ENCODE measurements around the gene MATN1.

MATN1 gene

GRCh38 chr1:30764396-30764795 is 41.0 kb upstream of the MATN1 start:
- no peaks in the 10 kb centered on the region for H3K79me2 ChIP-seq (ENCODE audit: control insufficient read depth, insufficient read depth, low read length, poor library complexity)
- no peak overlapping the region for H3K18ac ChIP-seq (ENCODE audit: low read length)
- no peak overlapping the region for H2AFZ ChIP-seq (ENCODE audit: insufficient read depth, low read length, poor library complexity)
- H3K9me3 ChIP-seq (ENCODE audit: insufficient read depth, low read depth, low read length): peaks cover 3% of the 10 kb centered on the region
- H3K79me1 ChIP-seq (ENCODE audit: low read length): peaks cover 13% of the 10 kb centered on the region
- no peaks in the 10 kb centered on the region for H3K27me3 ChIP-seq (ENCODE audit: insufficient read depth, low read length)
- no CpG with 5 or more reads among the region's 5 CpGs for WGBS (ENCODE audit: extremely low coverage, insufficient coverage, insufficient read length)
- no peak overlapping the region for H4K12ac ChIP-seq (ENCODE audit: low read depth, low read length)
- H3K14ac ChIP-seq (ENCODE audit: low read length): no peak overlapping the region
- no peaks in the 10 kb centered on the region for H3K36me3 ChIP-seq (ENCODE audit: control insufficient read depth in 1 of 2, insufficient read depth in 2 of 2, low read length in 2 of 2)
- peak overlapping the region; percentile 42 for H2BK12ac ChIP-seq (ENCODE audit: low read length)
- H3K27ac ChIP-seq (ENCODE audit: low read depth, low read length): no peak overlapping the region
- no peak overlapping the region for H3K4me3 ChIP-seq (ENCODE audit: low read depth, low read length)
- peak overlapping the region; percentile 50 for H4K91ac ChIP-seq (ENCODE audit: low read depth, low read length)
- no peak overlapping the region for H2AK5ac ChIP-seq (ENCODE audit: low read length)
- H3K4me2 ChIP-seq (ENCODE audit: low read length): no peak overlapping the region
- H3K4ac ChIP-seq (ENCODE audit: low read depth, low read length): no peak overlapping the region
- H2BK120ac ChIP-seq (ENCODE audit: insufficient read depth, low read length, poor library complexity): peak overlapping the region; percentile 57
- no peak overlapping the region for H4K8ac ChIP-seq (ENCODE audit: low read depth, low read length)
- H3K9ac ChIP-seq (ENCODE audit: low read length): no peak overlapping the region
- H3K23ac ChIP-seq (ENCODE audit: low read length): no peak overlapping the region
- H3K4me1 ChIP-seq (ENCODE audit: control insufficient read depth in 1 of 2, insufficient read depth in 2 of 2, low read length in 2 of 2): peaks cover 24% of the 10 kb centered on the region in 2 experiments
- peak; percentile 81 to 82 for DNase-seq
- no peak overlapping the region for H2BK5ac ChIP-seq (ENCODE audit: low read depth, low read length, poor library complexity)

- Histone ChIP-seq H3K79me1 (ENCODE audit: low read length) (peaks cover 13% of the 10 kb centered on the region), H4K12ac (ENCODE audit: low read depth, low read length) (no peak overlapping the region), H3K4me2 (ENCODE audit: low read length) (no peak overlapping the region), H2BK12ac (ENCODE audit: low read length) (peak overlapping the region; percentile 42), H3K27me3 (ENCODE audit: insufficient read depth, low read length) (no peaks in the 10 kb centered on the region), H3K14ac (ENCODE audit: low read length) (peak overlapping the region; percentile 34), H3K9ac (ENCODE audit: low read length) (no peak overlapping the region), H4K8ac (ENCODE audit: low read depth, low read length) (no peak overlapping the region), H2AFZ (ENCODE audit: insufficient read depth, low read length, poor library complexity) (no peak overlapping the region), H2BK5ac (ENCODE audit: low read depth, low read length, poor library complexity) (no peak overlapping the region), H3K79me2 (ENCODE audit: control insufficient read depth, insufficient read depth, low read length, poor library complexity) (no peaks in the 10 kb centered on the region), H3K4ac (ENCODE audit: low read depth, low read length) (no peak overlapping the region), H3K27ac (ENCODE audit: low read depth, low read length) (no peak overlapping the region), H3K4me3 (ENCODE audit: low read depth, low read length) (no peak overlapping the region), H3K4me1 (ENCODE audit: control insufficient read depth in 1 of 2, insufficient read depth in 2 of 2, low read length in 2 of 2) (peaks cover 24% of the 10 kb centered on the region in 2 experiments), H3K18ac (ENCODE audit: low read length) (peak overlapping the region; percentile 1), H3K23ac (ENCODE audit: low read length) (no peak overlapping the region), H4K91ac (ENCODE audit: low read depth, low read length) (peak overlapping the region; percentile 50), H2BK120ac (ENCODE audit: insufficient read depth, low read length, poor library complexity) (peak overlapping the region; percentile 57), H3K9me3 (ENCODE audit: insufficient read depth, low read depth, low read length) (peaks cover 3% of the 10 kb centered on the region), H3K36me3 (ENCODE audit: control insufficient read depth in 1 of 2, insufficient read depth in 2 of 2, low read length in 2 of 2) (no peaks in the 10 kb centered on the region), H2AK5ac (ENCODE audit: low read length) (peak overlapping the region; percentile 40)
- DNase-seq: no peak
- WGBS (ENCODE audit: extremely low coverage, insufficient coverage, insufficient read length): no CpG with 5 or more reads among the region's 10 CpGs
Measured at GRCh38 chr1:30763651-30764248, 40.4 kb upstream of the MATN1 start.

GRCh38 chr1:30762930-30763650 is 39.7 kb upstream of the MATN1 start:
- H2AFZ ChIP-seq (ENCODE audit: insufficient read depth, low read length, poor library complexity): no peak overlapping the region
- no peak overlapping the region for H4K12ac ChIP-seq (ENCODE audit: low read depth, low read length)
- no peak overlapping the region for H3K9ac ChIP-seq (ENCODE audit: low read length)
- no peak overlapping the region for H3K14ac ChIP-seq (ENCODE audit: low read length)
- H3K9me3 ChIP-seq (ENCODE audit: insufficient read depth, low read depth, low read length): peaks cover 3% of the 10 kb centered on the region
- no peak overlapping the region for H2AK5ac ChIP-seq (ENCODE audit: low read length)
- no peak overlapping the region for H2BK12ac ChIP-seq (ENCODE audit: low read length)
- H3K79me2 ChIP-seq (ENCODE audit: control insufficient read depth, insufficient read depth, low read length, poor library complexity): no peaks in the 10 kb centered on the region
- no peak overlapping the region for H3K27ac ChIP-seq (ENCODE audit: low read depth, low read length)
- DNase-seq: no peak
- no peak overlapping the region for H3K4me3 ChIP-seq (ENCODE audit: low read depth, low read length)
- H3K4ac ChIP-seq (ENCODE audit: low read depth, low read length): no peak overlapping the region
- no peak overlapping the region for H3K23ac ChIP-seq (ENCODE audit: low read length)
- no peaks in the 10 kb centered on the region for H3K27me3 ChIP-seq (ENCODE audit: insufficient read depth, low read length)
- no peak overlapping the region for H2BK120ac ChIP-seq (ENCODE audit: insufficient read depth, low read length, poor library complexity)
- H4K91ac ChIP-seq (ENCODE audit: low read depth, low read length): no peak overlapping the region
- peaks cover 24% of the 10 kb centered on the region in 2 experiments for H3K4me1 ChIP-seq (ENCODE audit: control insufficient read depth in 1 of 2, insufficient read depth in 2 of 2, low read length in 2 of 2)
- H3K4me2 ChIP-seq (ENCODE audit: low read length): no peak overlapping the region
- H2BK5ac ChIP-seq (ENCODE audit: low read depth, low read length, poor library complexity): no peak overlapping the region
- H3K36me3 ChIP-seq (ENCODE audit: control insufficient read depth in 1 of 2, insufficient read depth in 2 of 2, low read length in 2 of 2): no peaks in the 10 kb centered on the region
- no CpG with 5 or more reads among the region's 7 CpGs for WGBS (ENCODE audit: extremely low coverage, insufficient coverage, insufficient read length)
- H4K8ac ChIP-seq (ENCODE audit: low read depth, low read length): no peak overlapping the region
- no peak overlapping the region for H3K18ac ChIP-seq (ENCODE audit: low read length)
- H3K79me1 ChIP-seq (ENCODE audit: low read length): peaks cover 13% of the 10 kb centered on the region

DNA sequence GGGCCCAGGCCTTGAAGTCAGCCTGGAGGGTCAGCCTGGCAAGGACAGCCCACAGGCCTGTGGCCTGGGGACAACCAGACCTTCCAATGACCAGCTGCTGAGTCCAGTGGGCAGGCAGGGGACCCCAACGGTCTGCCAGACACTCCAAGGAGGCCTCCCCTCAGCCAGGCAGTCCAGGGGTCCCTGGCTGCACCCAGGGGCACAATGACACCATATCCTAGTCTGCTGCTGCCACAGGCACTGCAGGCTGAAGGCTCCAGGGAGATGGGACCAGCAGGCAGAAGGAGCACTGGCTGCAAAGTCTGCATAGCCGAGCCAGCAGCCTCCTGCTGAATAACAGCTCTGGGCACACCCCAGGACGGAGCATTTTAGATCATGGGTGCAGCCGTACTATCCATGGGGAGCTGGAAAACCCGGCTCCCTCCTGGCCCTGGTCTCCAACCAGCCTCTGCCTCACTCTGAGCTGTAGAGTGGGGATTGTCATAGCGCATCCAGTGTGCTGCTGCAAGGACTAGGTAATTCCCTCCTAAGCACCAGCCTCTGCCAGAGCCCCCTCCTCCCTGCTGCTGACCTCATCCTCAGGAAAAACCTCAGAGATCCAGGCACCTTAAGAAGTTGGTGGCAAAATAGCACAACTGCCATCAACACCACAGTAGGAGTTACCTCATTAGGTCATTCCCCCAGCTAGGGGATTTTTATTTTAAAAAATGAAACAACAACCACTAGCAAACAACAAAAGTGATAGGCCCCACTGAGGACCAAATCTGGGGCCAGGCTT is 39.0 kb upstream of the MATN1 start:
- Histone ChIP-seq H4K12ac (ENCODE audit: low read depth, low read length) (no peak overlapping the region), H3K9me3 (ENCODE audit: insufficient read depth, low read depth, low read length) (peaks cover 3% of the 10 kb centered on the region), H3K36me3 (ENCODE audit: control insufficient read depth in 1 of 2, insufficient read depth in 2 of 2, low read length in 2 of 2) (no peaks in the 10 kb centered on the region), H2BK5ac (ENCODE audit: low read depth, low read length, poor library complexity) (no peak overlapping the region), H3K4me1 (ENCODE audit: control insufficient read depth in 1 of 2, insufficient read depth in 2 of 2, low read length in 2 of 2) (peaks cover 26 to 27% of the 10 kb centered on the region in 2 experiments), H3K4me2 (ENCODE audit: low read length) (no peak overlapping the region), H3K4ac (ENCODE audit: low read depth, low read length) (no peak overlapping the region), H3K79me1 (ENCODE audit: low read length) (peaks cover 14% of the 10 kb centered on the region), H2AK5ac (ENCODE audit: low read length) (no peak overlapping the region), H2BK120ac (ENCODE audit: insufficient read depth, low read length, poor library complexity) (no peak overlapping the region), H3K9ac (ENCODE audit: low read length) (no peak overlapping the region), H4K8ac (ENCODE audit: low read depth, low read length) (no peak overlapping the region), H3K27ac (ENCODE audit: low read depth, low read length) (peak overlapping the region; percentile 13), H2AFZ (ENCODE audit: insufficient read depth, low read length, poor library complexity) (no peak overlapping the region), H3K79me2 (ENCODE audit: control insufficient read depth, insufficient read depth, low read length, poor library complexity) (no peaks in the 10 kb centered on the region), H3K18ac (ENCODE audit: low read length) (peak overlapping the region; percentile 8), H2BK12ac (ENCODE audit: low read length) (no peak overlapping the region), H4K91ac (ENCODE audit: low read depth, low read length) (no peak overlapping the region), H3K4me3 (ENCODE audit: low read depth, low read length) (no peak overlapping the region), H3K14ac (ENCODE audit: low read length) (peak overlapping the region; percentile 9), H3K23ac (ENCODE audit: low read length) (no peak overlapping the region), H3K27me3 (ENCODE audit: insufficient read depth, low read length) (no peaks in the 10 kb centered on the region)
- WGBS (ENCODE audit: extremely low coverage, insufficient coverage, insufficient read length): no CpG with 5 or more reads among the region's 6 CpGs
- DNase-seq: no peak

Measured in trophoblast cell (in vitro differentiated cells and primary cell).